Retinal pigment epithelial cell (primary cell): ENCODE results near the gene ROBO1.

Experiments
- DNase-seq: peaks from one replicate; pipeline ENCODE4 v3.0.0-alpha.2; 2010; ENCODE audit warnings: low read depth
- H3K4me3 ChIP-seq: 2 replicates; pipeline ENCODE4 v1.5.1; 2011; ENCODE audit warnings: mild to moderate bottlenecking, low read length, control low read depth, moderate library complexity
- CTCF ChIP-seq: conservative IDR thresholded peaks from 2 replicates; pipeline ENCODE4 v1.5.1; 2011; ENCODE audit warnings: low read depth, low read length, control low read depth, inconsistent platforms

ROBO1 gene

GRCh38 chr3:78642226-78643035, 1125.4 kb downstream of the ROBO1 start:
- no peak for TF ChIP-seq CTCF
- no peak overlapping the region for H3K4me3 ChIP-seq
- DNase-seq, result no peak

GRCh38 chr3:78641703-78642102, 1126.1 kb downstream of the ROBO1 start:
- no peak for DNase-seq
- TF ChIP-seq CTCF, result no peak
- no peak overlapping the region for H3K4me3 ChIP-seq

- TF ChIP-seq CTCF, result no peak
These were observed 1133.5 kb downstream of the ROBO1 start for GRCh38 chr3:78634316-78634715.

GRCh38 chr3:78633626-78634025, 1134.2 kb downstream of the ROBO1 start:
- H3K4me3 ChIP-seq, result no peak overlapping the region
- TF ChIP-seq CTCF, result no peak
- no peak for DNase-seq

More at GRCh38 chr3:78634316-78634715, 1133.5 kb downstream of the ROBO1 start:
- H3K4me3 ChIP-seq, result no peak overlapping the region
- peak; percentile 70 for DNase-seq

GRCh38 chr3:78632925-78633553, 1134.8 kb downstream of the ROBO1 start:
- DNase-seq, result peak; percentile 60
- peak; percentile 12 for TF ChIP-seq CTCF
- no peak overlapping the region for H3K4me3 ChIP-seq

- no peak overlapping the region for H3K4me3 ChIP-seq
- TF ChIP-seq CTCF, result no peak
- DNase-seq, result no peak
These were observed 1138.3 kb downstream of the ROBO1 start for GRCh38 chr3:78629544-78629943.

- TF ChIP-seq CTCF, result no peak
- H3K4me3 ChIP-seq, result no peak overlapping the region
- DNase-seq, result no peak
These were observed 1146.6 kb downstream of the ROBO1 start for GRCh38 chr3:78621061-78621716.
